Suprapubic skin (tissue), 4 donors: ENCODE measurements around the gene DUSP7. TPM values are rescaled to one million over a fixed set of nuclear protein-coding genes. Genes with fewer than 3 reads are reported as not detected.

ENCODE experiments used
- DNase-seq, 2 donors: peaks; one replicate each; pipeline ENCODE4 v3.0.0-alpha.2; 2019; ENCODE audit warnings: low spot score in 2 of 2
- H3K27ac ChIP-seq: fragments of 200-600 bp; sonication (generic); one replicate; pipeline ENCODE4 v1.5.1; 2019
- H3K27me3 ChIP-seq: fragments of 200-600 bp; sonication (generic); one replicate; pipeline ENCODE4 v1.5.1; 2019
- H3K36me3 ChIP-seq: fragments of 200-600 bp; sonication (generic); one replicate; pipeline ENCODE4 v1.5.1; 2019
- H3K4me1 ChIP-seq: fragments of 200-600 bp; sonication (generic); one replicate; pipeline ENCODE4 v1.5.1; 2019
- H3K4me3 ChIP-seq: fragments of 200-600 bp; sonication (generic); one replicate; pipeline ENCODE4 v1.5.1; 2019; ENCODE audit warnings: mild to moderate bottlenecking
- H3K9me3 ChIP-seq: fragments of 200-600 bp; sonication (generic); one replicate; pipeline ENCODE4 v1.5.1; 2019
- CTCF ChIP-seq, 2 donors: fragments of 200-600 bp in 1 of 2; fragments of 450-650 bp in 1 of 2; sonication (generic) in 1 of 2; IDR thresholded peaks; one replicate each; pipeline ENCODE4 v1.5.1; 2016 to 2019; ENCODE audit warnings: antibody characterized with exemption in 2 of 2, mild to moderate bottlenecking in 1 of 2, moderate library complexity in 1 of 2
- EP300 ChIP-seq: sonication (generic); formaldehyde crosslinking; IDR thresholded peaks from one replicate; pipeline ENCODE4 v1.6.1; 2017; ENCODE audit warnings: antibody characterized with exemption
- POLR2A ChIP-seq, 2 donors: fragments of 450-650 bp; IDR thresholded peaks; one replicate each; pipeline ENCODE4 v1.6.1; 2017; ENCODE audit warnings: antibody characterized with exemption in 2 of 2, mild to moderate bottlenecking in 2 of 2, moderate library complexity in 2 of 2
- POLR2AphosphoS5 ChIP-seq, 3 donors: sonication (generic); formaldehyde crosslinking; IDR thresholded peaks; one replicate each; pipeline ENCODE4 v1.6.1; 2017; ENCODE audit warnings: antibody characterized with exemption in 3 of 3
- WGBS: methylation state at CpG from one replicate; pipeline ENCODE4 v1.1.5; 2018; 5-methylcytosine and 5-hydroxymethylcytosine counted together
- total RNA-seq, 4 donors: library from RNA; depleted of rRNA; stranded (reverse); fragments of >200 nt; gene quantifications; one replicate each; pipeline ENCODE4 v1.1.0, GENCODE V29; 2016

Gene DUSP7
- total RNA-seq, 4 donors from 2014 or later = 91.1 to 190 (median 146) TPM

GRCh38 chr3:52039426-52039825 lies 16.9 kb downstream of the DUSP7 start:
- Histone ChIP-seq H3K4me1 (peaks cover 48% of the 10 kb centered on the region), H3K9me3 (no peaks in the 10 kb centered on the region), H3K4me3 (no peak overlapping the region), H3K27ac (peak overlapping the region; percentile 75), H3K27me3 (no peaks in the 10 kb centered on the region), H3K36me3 (no peaks in the 10 kb centered on the region)
- no peak for TF ChIP-seq EP300
- no peak for TF ChIP-seq POLR2AphosphoS5 (IDR thresholded peaks at IDR 0.05)
- no peak for TF ChIP-seq POLR2A (IDR thresholded peaks at IDR 0.05)
- TF ChIP-seq CTCF (IDR thresholded peaks at IDR 0.05) = no peak
- no peak for DNase-seq
- WGBS = 80% methylated on average over 4 of the region's 4 CpGs

DNA sequence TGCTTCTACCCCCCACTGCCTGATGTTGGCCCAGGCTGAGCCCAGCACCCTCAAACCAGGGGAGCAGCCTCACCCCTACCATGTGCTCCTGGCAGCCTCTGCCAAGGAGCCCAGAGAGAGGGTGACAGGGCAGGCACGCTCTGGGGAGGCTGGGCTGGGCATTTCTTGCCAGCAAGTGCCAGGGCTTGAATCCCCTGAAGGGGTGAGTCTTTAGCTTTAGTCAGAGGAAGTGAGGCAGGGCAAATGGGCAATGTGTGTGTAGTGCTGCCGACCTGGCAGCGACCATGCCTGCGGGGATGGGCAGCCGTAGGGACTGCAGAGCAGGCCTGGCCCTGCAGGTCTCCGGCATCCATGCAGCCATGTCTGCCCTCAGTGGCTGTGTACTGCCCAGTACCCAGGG lies 18.1 kb downstream of the DUSP7 start:
- Histone ChIP-seq H3K27ac (no peak overlapping the region), H3K4me1 (peaks cover 48% of the 10 kb centered on the region), H3K36me3 (no peaks in the 10 kb centered on the region), H3K4me3 (no peak overlapping the region), H3K9me3 (no peaks in the 10 kb centered on the region), H3K27me3 (no peaks in the 10 kb centered on the region)
- no peak for TF ChIP-seq EP300
- 76% methylated on average over 5 of the region's 6 CpGs for WGBS
- no peak for DNase-seq

GRCh38 chr3:52037291-52037690 lies 19.1 kb downstream of the DUSP7 start:
- Histone ChIP-seq H3K36me3 (no peaks in the 10 kb centered on the region), H3K9me3 (no peaks in the 10 kb centered on the region), H3K27ac (no peak overlapping the region), H3K27me3 (no peaks in the 10 kb centered on the region), H3K4me3 (no peak overlapping the region), H3K4me1 (peaks cover 58% of the 10 kb centered on the region)
- 83% methylated on average over 1 of the region's 4 CpGs for WGBS
- TF ChIP-seq EP300 (no peak), POLR2A (IDR thresholded peaks at IDR 0.05) (no peak), CTCF (IDR thresholded peaks at IDR 0.05) (no peak), POLR2AphosphoS5 (IDR thresholded peaks at IDR 0.05) (no peak)
- DNase-seq = no peak

- H3K27ac ChIP-seq = no peak overlapping the region
- H3K9me3 ChIP-seq = no peaks in the 10 kb centered on the region
- H3K27me3 ChIP-seq = no peaks in the 10 kb centered on the region
- DNase-seq = no peak
- no peaks in the 10 kb centered on the region for H3K36me3 ChIP-seq
- no peak overlapping the region for H3K4me3 ChIP-seq
- WGBS = 57% methylated on average over 5 of the region's 5 CpGs
- peaks cover 58% of the 10 kb centered on the region for H3K4me1 ChIP-seq
- TF ChIP-seq POLR2AphosphoS5 (IDR thresholded peaks at IDR 0.05) = no peak
- no peak for TF ChIP-seq EP300
- no peak for TF ChIP-seq POLR2A (IDR thresholded peaks at IDR 0.05)
- TF ChIP-seq CTCF (IDR thresholded peaks at IDR 0.05) = no peak
Observed at GRCh38 chr3:52036829-52037228, 19.5 kb downstream of the DUSP7 start.

- Histone ChIP-seq H3K36me3 (no peaks in the 10 kb centered on the region), H3K27me3 (no peaks in the 10 kb centered on the region), H3K9me3 (no peaks in the 10 kb centered on the region), H3K4me1 (peaks cover 59% of the 10 kb centered on the region), H3K27ac (no peak overlapping the region), H3K4me3 (no peak overlapping the region)
- no peak for DNase-seq
- WGBS = 64% methylated on average over 4 of the region's 5 CpGs
- no peak for TF ChIP-seq POLR2A (IDR thresholded peaks at IDR 0.05)
Observed at GRCh38 chr3:52036222-52036694, 20.1 kb downstream of the DUSP7 start.

DNA sequence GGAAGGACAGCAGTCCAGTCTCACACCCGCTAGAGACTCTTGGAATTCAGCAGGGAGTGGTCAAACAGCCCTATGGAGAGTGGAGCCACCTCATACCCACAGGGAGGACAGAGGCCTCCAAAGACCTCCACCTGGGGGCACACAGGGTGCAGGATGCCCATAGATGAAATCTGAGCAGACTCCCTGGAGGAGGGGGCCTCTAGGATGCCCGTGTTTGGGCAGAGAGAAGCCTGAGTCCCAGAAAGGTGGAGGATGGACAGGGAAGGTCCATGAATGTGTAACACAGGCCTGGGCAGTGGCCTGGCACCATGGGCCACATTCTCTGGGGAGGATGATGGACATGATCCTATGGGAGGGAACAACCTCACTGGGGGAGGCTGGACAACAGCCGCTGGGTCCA lies 21.7 kb downstream of the DUSP7 start:
- TF ChIP-seq POLR2A (IDR thresholded peaks at IDR 0.05) = no peak
- no peak for TF ChIP-seq EP300
- TF ChIP-seq CTCF (IDR thresholded peaks at IDR 0.05) = no peak
- TF ChIP-seq POLR2AphosphoS5 (IDR thresholded peaks at IDR 0.05) = no peak
- no peak for DNase-seq
- H3K27me3 ChIP-seq = no peaks in the 10 kb centered on the region
- H3K4me1 ChIP-seq = peaks cover 60% of the 10 kb centered on the region
- WGBS = 92% methylated on average over 2 of the region's 3 CpGs
- H3K4me3 ChIP-seq = no peak overlapping the region
- no peaks in the 10 kb centered on the region for H3K9me3 ChIP-seq
- H3K36me3 ChIP-seq = no peaks in the 10 kb centered on the region
- no peak overlapping the region for H3K27ac ChIP-seq
